GM12801 (cell line): ENCODE measurements around the gene ARIH1.

Experiments used
- CTCF ChIP-seq: IDR thresholded peaks from one replicate; pipeline ENCODE4 v1.5.1; 2011; ENCODE audit warnings: control low read depth; ENCODE audit not compliant: insufficient read length; ENCODE audit errors: extremely low read depth

The ARIH1 gene

DNA sequence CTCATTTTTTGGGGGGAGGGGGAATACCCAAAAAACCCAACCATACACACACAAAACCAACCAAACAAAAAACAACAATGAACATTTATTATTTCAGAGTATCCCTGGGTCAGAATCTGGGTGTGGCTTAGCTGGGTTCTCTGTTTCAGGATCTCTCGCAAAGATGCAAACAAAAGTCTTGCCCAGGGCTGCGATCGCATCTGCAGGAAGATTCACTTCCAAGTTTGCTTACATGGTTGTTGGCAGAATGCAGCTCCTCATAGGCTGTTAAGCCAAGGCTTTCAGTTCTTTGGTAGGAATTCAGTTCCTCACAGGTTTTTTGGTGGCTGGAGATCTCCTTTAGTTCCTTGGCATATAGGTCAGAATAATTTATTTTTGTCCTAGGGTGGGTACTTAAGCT lies 13.7 kb upstream of the ARIH1 start:
- TF ChIP-seq CTCF: no peak

DNA sequence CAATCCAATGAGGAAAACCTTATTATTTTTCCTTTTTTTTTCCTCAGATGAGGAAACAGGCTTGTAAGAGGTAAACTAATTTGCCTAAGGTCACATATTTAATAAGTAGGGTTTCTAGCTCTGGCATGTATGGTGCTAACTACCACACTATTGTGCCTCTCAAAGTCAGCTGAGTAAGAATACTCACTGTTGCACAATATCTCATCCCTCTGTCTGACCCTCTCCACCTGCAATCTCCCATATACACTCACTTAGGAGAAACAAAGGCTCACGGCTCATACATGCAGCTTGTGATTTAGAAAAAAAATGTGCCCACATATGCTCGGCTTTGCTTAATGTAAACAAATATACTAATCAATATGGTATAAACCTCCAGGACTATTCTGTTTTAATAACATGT lies 10.4 kb upstream of the ARIH1 start:
- no peak for TF ChIP-seq CTCF

- no peak for TF ChIP-seq CTCF
Observed at GRCh38 chr15:72464251-72464650, 9.9 kb upstream of the ARIH1 start.

DNA sequence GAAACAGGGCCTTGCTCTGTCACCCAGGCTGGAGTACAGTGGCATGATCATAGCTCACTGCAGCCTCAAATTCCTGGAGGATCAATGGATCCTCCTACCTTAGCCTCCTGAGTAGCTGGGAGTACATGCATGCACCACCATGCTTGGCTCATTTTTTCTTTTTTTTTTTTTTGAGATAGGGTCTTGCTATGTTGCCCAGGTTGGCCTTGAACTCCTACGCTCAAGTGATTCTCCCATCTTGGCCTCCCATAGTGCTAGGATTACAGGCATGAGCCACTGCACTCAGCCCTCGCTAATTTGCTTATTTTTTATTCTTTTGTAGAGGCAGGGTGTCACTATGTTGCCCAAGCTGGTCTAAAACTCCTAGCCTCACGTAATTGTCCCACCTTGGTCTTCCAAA lies 6.0 kb upstream of the ARIH1 start:
- TF ChIP-seq CTCF: no peak

GRCh38 chr15:72472992-72473610 lies 1.0 kb upstream of the ARIH1 start:
- TF ChIP-seq CTCF: no peak

DNA sequence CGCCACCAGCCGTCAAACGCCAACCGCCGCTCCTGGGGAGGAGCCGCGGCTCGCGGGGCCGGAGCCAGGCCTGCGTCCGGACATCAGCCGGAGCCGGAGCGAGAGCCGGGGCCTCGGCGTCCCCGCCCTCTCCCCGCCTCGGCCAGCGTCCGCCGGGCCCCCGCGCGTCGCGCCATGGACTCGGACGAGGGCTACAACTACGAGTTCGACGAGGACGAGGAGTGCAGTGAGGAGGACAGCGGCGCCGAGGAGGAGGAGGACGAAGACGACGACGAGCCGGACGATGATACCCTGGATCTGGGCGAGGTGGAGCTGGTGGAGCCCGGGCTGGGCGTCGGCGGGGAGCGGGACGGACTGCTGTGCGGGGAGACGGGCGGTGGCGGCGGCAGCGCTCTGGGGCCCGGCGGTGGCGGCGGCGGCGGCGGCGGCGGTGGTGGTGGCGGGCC lies 359 bp downstream of the ARIH1 start:
- TF ChIP-seq CTCF: no peak

GRCh38 chr15:72474912-72475628 lies 940 bp downstream of the ARIH1 start:
- TF ChIP-seq CTCF: no peak
